Gastrocnemius medialis (tissue), 4 donors: ENCODE results near the gene IFITM5. TPM values are rescaled to one million over a fixed set of nuclear protein-coding genes. Genes with fewer than 3 reads are reported as not detected.
"Not testable (repeated sequence)": the region's sequence is repeated elsewhere in the genome, so short reads cannot be mapped to it uniquely, and the experiment has no call there.

Experiments used
- ATAC-seq, 2 donors: fragments of 150-250 bp; one replicate each; pipeline ENCODE4 v1.9.1; 2016
- DNase-seq, 2 donors: peaks; one replicate each; pipeline ENCODE4 v3.0.0-alpha.2; 2019
- H3K27ac ChIP-seq, 4 donors: fragments of 200-600 bp; sonication (generic); 1 replicate in 1 of 4; 2 replicates in 3 of 4; pipeline ENCODE4 v1.5.1; 2016 to 2018; ENCODE audit warnings: mild to moderate bottlenecking in 2 of 4, moderate library complexity in 1 of 4
- H3K27me3 ChIP-seq, 3 donors: fragments of 200-600 bp; sonication (generic) in 2 of 3; 1 replicate in 1 of 3; 2 replicates in 2 of 3; pipeline versions ENCODE4 v1.5.1 to v1.6.0; 2016 to 2019; ENCODE audit warnings: mild to moderate bottlenecking in 1 of 3, moderate library complexity in 1 of 3
- H3K36me3 ChIP-seq, 2 donors: fragments of 200-600 bp; sonication (generic) in 1 of 2; one replicate each; pipeline ENCODE4 v1.5.1; 2017 to 2018
- H3K4me1 ChIP-seq, 2 donors: fragments of 200-600 bp; sonication (generic) in 1 of 2; one replicate each; pipeline ENCODE4 v1.5.1; 2016 to 2017; ENCODE audit warnings: mild to moderate bottlenecking in 2 of 2
- H3K4me3 ChIP-seq, 4 donors: fragments of 200-600 bp; sonication (generic) in 3 of 4; 1 replicate in 1 of 4; 2 replicates in 3 of 4; pipeline ENCODE4 v1.5.1; 2016 to 2019; ENCODE audit warnings: mild to moderate bottlenecking in 2 of 4
- H3K9me3 ChIP-seq, 3 donors: fragments of 200-600 bp; sonication (generic) in 2 of 3; 1 replicate in 1 of 3; 2 replicates in 2 of 3; pipeline ENCODE4 v1.5.1; 2016 to 2019
- CTCF ChIP-seq, 5 experiments: fragments of 450-650 bp in 3 of 5; fragments of 200-600 bp in 2 of 5; sonication (generic) in 2 of 5; IDR thresholded peaks in 4 of 5; conservative IDR thresholded peaks in 1 of 5; 1 replicate in 4 of 5; 2 replicates in 1 of 5; pipeline ENCODE4 v1.5.1; 2016 to 2019; ENCODE audit warnings: antibody characterized with exemption in 5 of 5, mild to moderate bottlenecking in 3 of 5, moderate library complexity in 3 of 5
- POLR2A ChIP-seq, 2 donors: fragments of 450-650 bp; IDR thresholded peaks; one replicate each; pipeline ENCODE4 v1.6.1; 2017; ENCODE audit warnings: antibody characterized with exemption in 2 of 2, mild to moderate bottlenecking in 2 of 2, moderate library complexity in 2 of 2
- in situ Hi-C, 4 donors: fragments of 200-750 bp; cut with MboI; loops; one replicate each; pipeline versions ENCODE4 v1.15.0 to v1.8.0; 2017; ENCODE audit warnings: low sequenced_read_pairs in 4 of 4
- intact Hi-C: fragments of 100-400 bp; cut with DNase I; formaldehyde crosslinking; loops from one replicate; pipeline ENCODE4 v1.15.1; 2023; ENCODE audit warnings: low total_unique reads
- total RNA-seq, 4 donors: library from RNA; depleted of rRNA; stranded (reverse); fragments of >200 nt; gene quantifications; one replicate each; pipeline versions ENCODE4 v1.1.0 to v1.2.3, GENCODE V29; 2016

IFITM5 gene
- total RNA-seq, 4 donors from 2014 or later: not detected

DNA sequence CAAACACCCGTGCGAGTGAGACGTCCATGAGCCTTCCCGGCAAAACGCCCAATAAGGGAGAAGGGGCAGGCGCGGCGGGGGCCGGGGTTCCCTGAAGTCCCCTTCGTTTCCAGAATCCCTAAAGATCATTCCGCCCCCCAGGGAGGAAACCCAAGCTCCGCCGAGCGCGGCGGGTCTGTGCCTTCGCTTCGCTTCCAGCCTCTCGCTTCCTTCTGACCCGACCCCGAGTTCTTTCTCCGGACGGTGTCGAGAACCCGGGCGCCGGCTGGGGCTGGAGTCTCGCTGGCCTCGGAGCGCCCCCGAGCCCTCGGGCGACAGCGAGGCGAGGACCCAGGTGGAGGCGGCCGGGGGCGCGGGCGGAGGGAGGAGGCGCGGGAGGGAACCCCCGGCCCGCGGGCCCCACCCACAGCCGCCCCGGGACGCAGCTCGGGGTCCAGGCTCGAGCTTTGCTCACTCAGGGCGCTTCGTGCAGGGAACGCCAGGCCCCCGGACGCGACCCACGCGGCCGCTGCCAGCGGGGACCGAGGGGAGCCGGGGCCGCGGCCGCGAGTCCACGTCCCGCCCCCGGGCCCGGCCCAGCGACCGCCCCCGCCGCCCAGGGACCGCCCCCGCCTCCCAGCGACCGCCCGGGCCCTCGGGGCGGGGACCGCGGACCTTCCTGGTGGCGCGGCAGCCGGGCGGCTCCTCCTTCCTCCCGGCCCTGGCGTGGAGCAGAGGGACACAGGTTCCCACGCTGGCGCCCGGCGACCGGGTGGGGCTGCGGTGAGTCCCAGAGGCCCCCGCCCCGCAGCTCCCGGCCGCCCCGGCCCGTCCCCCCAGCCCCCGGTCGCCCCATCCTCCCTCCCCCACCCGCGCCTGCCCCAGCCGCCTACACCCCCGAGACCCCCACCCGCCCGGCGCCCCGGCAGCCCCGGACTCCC is 10.6 kb downstream of the IFITM5 start, which contains the start of gene PGGHG:
PGGHG (plus strand) TSS at position 649 of the 920 bp plus-strand sequence. CDS start 691 bp downstream, outside the sequence.
- no peak for TF ChIP-seq POLR2A (IDR thresholded peaks at IDR 0.05)
- no peak for TF ChIP-seq CTCF (IDR thresholded peaks at IDR 0.05 in 4 of 5, conservative IDR thresholded peaks at IDR 0.05 in 1 of 5)
- Histone ChIP-seq H3K27ac (peak within 1 kb of the TSS; percentile 43 to 58 (median 51)), H3K27me3 (peaks cover 20 to 31% (median 26%) of the 10 kb centered on the region in 3 donors), H3K4me3 (peak within 1 kb of the TSS; percentile 56 to 62 (median 58)), H3K9me3 (no peaks in the 10 kb centered on the region), H3K4me1 (no peaks in the 10 kb centered on the region), H3K36me3 (no peaks in the 10 kb centered on the region)
- in situ Hi-C loops: no loop called here
- intact Hi-C loops: loop anchor here (5.0 kb wide), 1 partner anchor 51 kb away; the partner anchor contains the start of genes PSMD13 and SIRT3
- peak in 1 of 2 donors; percentile 43 for DNase-seq
- peak; percentile 59 to 70 for ATAC-seq

GRCh38 chr11:287821-288477 is 11.4 kb downstream of the IFITM5 start:
- in situ Hi-C loops: no loop called here
- peak overlapping the region; percentile 56 to 62 (median 58) for H3K4me3 ChIP-seq
- intact Hi-C loops: loop anchor here (5.0 kb wide), 1 partner anchor 51 kb away; the partner anchor contains the start of genes PSMD13 and SIRT3
- no peaks in the 10 kb centered on the region for H3K9me3 ChIP-seq
- peak in 1 of 2 donors; percentile 9 for DNase-seq
- TF ChIP-seq POLR2A (IDR thresholded peaks at IDR 0.05) (no peak), CTCF (IDR thresholded peaks at IDR 0.05 in 4 of 5, conservative IDR thresholded peaks at IDR 0.05 in 1 of 5) (no peak)
- no peak for ATAC-seq
- no peaks in the 10 kb centered on the region for H3K36me3 ChIP-seq
- no peaks in the 10 kb centered on the region for H3K4me1 ChIP-seq
- H3K27ac ChIP-seq: peak overlapping the region in 1 of 4 donors; percentile 7
- peaks cover 26 to 33% (median 29%) of the 10 kb centered on the region in 3 donors for H3K27me3 ChIP-seq

DNA sequence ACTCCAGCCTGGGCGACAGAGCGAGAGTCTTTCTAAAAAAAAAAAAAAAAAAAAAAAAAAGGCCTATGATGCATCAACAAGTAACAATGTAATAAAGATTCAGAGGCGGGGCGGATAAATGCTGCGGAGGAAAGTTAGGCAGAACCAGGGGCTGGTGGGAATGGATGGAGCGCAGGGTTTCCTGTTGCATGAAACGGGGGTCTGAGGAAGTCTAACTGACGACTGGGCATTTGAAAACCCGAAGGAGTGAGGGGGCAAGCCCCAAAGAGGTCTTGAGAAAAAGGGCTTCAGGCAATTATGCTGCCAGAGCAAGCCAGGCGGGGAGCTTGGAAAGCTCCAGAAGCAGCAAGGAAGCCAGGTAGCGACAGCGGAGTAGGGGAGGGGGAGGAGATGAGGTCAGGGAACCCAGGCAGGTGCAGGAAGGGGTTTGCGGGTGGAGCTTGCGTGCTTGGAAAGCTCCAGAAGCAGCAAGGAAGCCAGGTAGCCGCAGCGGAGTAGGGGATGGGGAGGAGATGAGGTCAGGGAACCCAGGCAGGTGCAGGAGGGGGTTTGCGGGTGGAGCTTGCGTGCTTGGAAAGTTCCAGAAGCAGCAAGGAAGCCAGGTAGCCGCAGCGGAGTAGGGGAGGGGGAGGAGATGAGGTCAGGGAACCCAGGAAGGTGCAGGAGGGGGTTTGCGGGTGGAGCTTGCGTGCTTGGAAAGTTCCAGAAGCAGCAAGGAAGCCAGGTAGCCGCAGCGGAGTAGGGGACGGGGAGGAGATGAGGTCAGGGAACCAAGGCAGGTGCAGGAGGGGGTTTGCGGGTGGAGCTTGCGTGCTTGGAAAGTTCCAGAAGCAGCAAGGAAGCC is 12.1 kb downstream of the IFITM5 start:
- in situ Hi-C loops, H3K27ac ChIP-seq, H3K9me3 ChIP-seq, H3K36me3 ChIP-seq, H3K4me3 ChIP-seq, ATAC-seq, H3K4me1 ChIP-seq, DNase-seq: not testable (repeated sequence)
- peaks cover 32 to 41% (median 37%) of the 10 kb centered on the region in 3 donors for H3K27me3 ChIP-seq
- intact Hi-C loops: loop anchor here (5.0 kb wide), 1 partner anchor 50 kb away; the partner anchor contains the start of genes PSMD13 and SIRT3

GRCh38 chr11:285894-286220 is 13.5 kb downstream of the IFITM5 start:
- in situ Hi-C loops: no loop called here

More at GRCh38 chr11:285894-286220, 13.5 kb downstream of the IFITM5 start:
- H3K4me3 ChIP-seq: no peak overlapping the region
- no peaks in the 10 kb centered on the region for H3K36me3 ChIP-seq
- H3K27me3 ChIP-seq: peaks cover 45 to 54% (median 50%) of the 10 kb centered on the region in 3 donors
- no peak for TF ChIP-seq POLR2A (IDR thresholded peaks at IDR 0.05)
- TF ChIP-seq CTCF (IDR thresholded peaks at IDR 0.05 in 4 of 5, conservative IDR thresholded peaks at IDR 0.05 in 1 of 5): no peak
- ATAC-seq (no peak), DNase-seq (no peak)
- intact Hi-C loops: loop anchor here (5.0 kb wide), 1 partner anchor 49 kb away; the partner anchor contains the start of genes PSMD13 and SIRT3
- H3K9me3 ChIP-seq: no peaks in the 10 kb centered on the region
- no peaks in the 10 kb centered on the region for H3K4me1 ChIP-seq
- no peak overlapping the region for H3K27ac ChIP-seq
